ENCODE data around the gene CYSTM1. TPM values are rescaled to one million over a fixed set of nuclear protein-coding genes. Genes with fewer than 3 reads are reported as not detected.

The CYSTM1 gene
- total and polyA plus RNA-seq, 7 donors: 193 to 601 (median 297) TPM

GRCh38 chr5:140208065-140208464 is 33.1 kb downstream of the CYSTM1 start:
- ATAC-seq: no peak
- DNase-seq: no peak
- intact Hi-C loops (cut with DNase I): no loop called here
- Histone ChIP-seq H3K9me3 (no peaks in the 10 kb centered on the region), H3K36me3 (ENCODE audit: insufficient read depth in 1 of 2, low read depth in 1 of 2) (peaks cover 3 to 13% of the 10 kb centered on the region in 2 donors), H3K27ac (peak overlapping the region; percentile 75), H3K27me3 (ENCODE audit: insufficient read depth in 3 of 3, low read length in 2 of 3) (no peaks in the 10 kb centered on the region), H3K4me1 (peaks cover 44% of the 10 kb centered on the region), H3K4me3 (no peak overlapping the region)
- TF ChIP-seq, protein P1, sequence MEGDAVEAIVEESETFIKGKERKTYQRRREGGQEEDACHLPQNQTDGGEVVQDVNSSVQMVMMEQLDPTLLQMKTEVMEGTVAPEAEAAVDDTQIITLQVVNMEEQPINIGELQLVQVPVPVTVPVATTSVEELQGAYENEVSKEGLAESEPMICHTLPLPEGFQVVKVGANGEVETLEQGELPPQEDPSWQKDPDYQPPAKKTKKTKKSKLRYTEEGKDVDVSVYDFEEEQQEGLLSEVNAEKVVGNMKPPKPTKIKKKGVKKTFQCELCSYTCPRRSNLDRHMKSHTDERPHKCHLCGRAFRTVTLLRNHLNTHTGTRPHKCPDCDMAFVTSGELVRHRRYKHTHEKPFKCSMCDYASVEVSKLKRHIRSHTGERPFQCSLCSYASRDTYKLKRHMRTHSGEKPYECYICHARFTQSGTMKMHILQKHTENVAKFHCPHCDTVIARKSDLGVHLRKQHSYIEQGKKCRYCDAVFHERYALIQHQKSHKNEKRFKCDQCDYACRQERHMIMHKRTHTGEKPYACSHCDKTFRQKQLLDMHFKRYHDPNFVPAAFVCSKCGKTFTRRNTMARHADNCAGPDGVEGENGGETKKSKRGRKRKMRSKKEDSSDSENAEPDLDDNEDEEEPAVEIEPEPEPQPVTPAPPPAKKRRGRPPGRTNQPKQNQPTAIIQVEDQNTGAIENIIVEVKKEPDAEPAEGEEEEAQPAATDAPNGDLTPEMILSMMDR (IDR thresholded peaks at IDR 0.05): no peak

DNA sequence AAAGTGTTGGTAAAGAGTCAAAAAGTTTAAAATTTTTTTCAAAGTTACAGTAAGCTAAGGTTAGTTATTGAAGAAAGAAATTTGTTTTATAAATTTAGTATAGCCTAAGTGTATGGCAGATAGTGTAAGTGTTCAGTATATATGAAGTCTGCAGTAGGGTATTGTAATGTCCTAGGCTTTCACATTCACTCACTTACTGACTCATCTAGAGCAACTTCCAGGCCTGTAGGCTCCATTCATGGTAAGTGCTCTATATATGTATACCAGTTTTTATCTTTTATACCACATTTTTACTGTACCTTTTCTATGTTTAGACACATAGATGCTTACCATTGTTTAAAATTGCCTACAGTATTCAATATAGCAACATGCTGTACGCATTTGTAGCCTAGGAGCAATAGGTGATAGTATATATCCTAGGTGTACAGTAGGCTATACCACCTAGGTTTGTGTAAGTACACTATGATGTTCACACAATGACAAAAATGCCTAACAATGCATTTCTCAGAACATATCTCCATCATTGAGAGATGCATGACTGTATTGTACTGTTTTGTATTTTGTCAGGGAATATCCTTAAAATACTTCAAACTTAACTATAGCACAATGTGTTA is 38.5 kb downstream of the CYSTM1 start:
- ATAC-seq (no peak), DNase-seq (no peak)
- Histone ChIP-seq H3K4me1 (peaks cover 51% of the 10 kb centered on the region), H3K27me3 (ENCODE audit: insufficient read depth in 3 of 3, low read length in 2 of 3) (no peaks in the 10 kb centered on the region), H3K4me3 (no peak overlapping the region), H3K9me3 (no peaks in the 10 kb centered on the region), H3K36me3 (ENCODE audit: insufficient read depth in 1 of 2, low read depth in 1 of 2) (peaks cover 0 to 13% of the 10 kb centered on the region in 2 donors), H3K27ac (peak overlapping the region; percentile 78)
- 98 to 100% (median 100%) methylated on average over 1 of the region's 1 CpG for WGBS, 3 donors
- intact Hi-C loops (cut with DNase I): no loop called here
- TF ChIP-seq, protein P1 (IDR thresholded peaks at IDR 0.05): no peak

- DNase-seq (peak; percentile 79 to 87), ATAC-seq (peak; percentile 86 to 93 (median 92))
- H3K27me3 ChIP-seq (ENCODE audit: insufficient read depth in 3 of 3, low read length in 2 of 3): no peaks in the 10 kb centered on the region
- no peaks in the 10 kb centered on the region for H3K9me3 ChIP-seq
- no peak overlapping the region for H3K4me3 ChIP-seq
- 27 to 45% (median 28%) methylated on average over 4 of the region's 4 CpGs for WGBS, 3 donors
- TF ChIP-seq, protein P1 (IDR thresholded peaks at IDR 0.05): no peak
- intact Hi-C loops (cut with DNase I): loop anchor here in 1 of 2 donors (5.0 kb wide), 1 partner anchor 33 kb away; no protein-coding TSS in a partner anchor
- H3K27ac ChIP-seq: peak overlapping the region; percentile 78
- peaks cover 65% of the 10 kb centered on the region for H3K4me1 ChIP-seq
- H3K36me3 ChIP-seq (ENCODE audit: insufficient read depth in 1 of 2, low read depth in 1 of 2): peaks cover 0 to 13% of the 10 kb centered on the region in 2 donors
These were observed 39.8 kb downstream of the CYSTM1 start for GRCh38 chr5:140214831-140215230.

- peaks cover 69% of the 10 kb centered on the region for H3K4me1 ChIP-seq
- peak overlapping the region; percentile 78 for H3K27ac ChIP-seq
- H3K9me3 ChIP-seq: no peaks in the 10 kb centered on the region
- DNase-seq: no peak
- no peak for ATAC-seq
- intact Hi-C loops (cut with DNase I): loop anchor here in 1 of 2 donors (5.0 kb wide), 1 partner anchor 33 kb away; no protein-coding TSS in a partner anchor
- peaks cover 0 to 13% of the 10 kb centered on the region in 2 donors for H3K36me3 ChIP-seq (ENCODE audit: insufficient read depth in 1 of 2, low read depth in 1 of 2)
- no peak overlapping the region for H3K4me3 ChIP-seq
- TF ChIP-seq, protein P1 (IDR thresholded peaks at IDR 0.05): no peak
- H3K27me3 ChIP-seq (ENCODE audit: insufficient read depth in 3 of 3, low read length in 2 of 3): no peaks in the 10 kb centered on the region
- WGBS, 3 donors: 82 to 95% (median 88%) methylated on average over 1 of the region's 1 CpG
These were observed 40.3 kb downstream of the CYSTM1 start for GRCh38 chr5:140215276-140215675.
